ENCODE measurements around the gene DND1. TPM values are rescaled to one million over a fixed set of nuclear protein-coding genes. Genes with fewer than 3 reads are reported as not detected.

The DND1 gene
- total and polyA plus RNA-seq, 4 donors: 0.29 to 0.92 (median 0.37) TPM; not detected in 1

DNA sequence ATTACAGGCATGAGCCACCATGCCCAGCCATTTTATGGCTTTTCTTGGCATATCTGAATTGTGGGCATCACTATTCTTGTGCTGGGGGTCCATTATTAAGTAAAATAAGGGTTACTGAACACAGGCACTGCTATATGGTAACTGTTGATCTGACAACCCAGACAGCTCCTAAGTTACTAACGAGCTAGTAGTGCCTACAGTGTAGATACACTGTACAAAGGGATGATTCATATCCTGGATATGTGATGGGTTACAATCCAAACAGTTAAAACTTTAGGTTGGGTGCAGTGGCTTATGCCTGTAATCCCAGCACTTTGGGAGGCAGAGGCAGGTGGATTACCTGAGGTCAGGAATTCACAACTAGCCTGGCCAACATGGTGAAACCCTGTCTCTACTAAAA is 44.7 kb downstream of the DND1 start:
- Histone ChIP-seq H3K36me3 (ENCODE audit: control insufficient read depth in 4 of 4, insufficient read depth in 3 of 4, low read depth in 1 of 4, low read length in 3 of 4) (no peaks in the 10 kb centered on the region), H3K9me3 (ENCODE audit: control insufficient read depth in 4 of 4, low read length in 3 of 4) (no peaks in the 10 kb centered on the region), H3K27ac (ENCODE audit: low read depth in 1 of 2, low read length in 2 of 2) (no peak overlapping the region), H3K4me3 (ENCODE audit: low read depth in 1 of 3, low read length in 3 of 3) (no peak overlapping the region), H3K27me3 (ENCODE audit: control insufficient read depth in 4 of 4, insufficient read depth in 4 of 4, low read length in 3 of 4) (no peaks in the 10 kb centered on the region), H3K9ac (ENCODE audit: low read depth in 1 of 2, low read length in 2 of 2) (no peak overlapping the region), H3K4me1 (ENCODE audit: control insufficient read depth in 4 of 4, insufficient read depth in 4 of 4, low read length in 3 of 4) (peaks cover 0 to 19% (median 7%) of the 10 kb centered on the region in 4 donors)
- 36% methylated on average over 1 of the region's 1 CpG for WGBS
- no peak for DNase-seq (ENCODE audit: low spot score)
- TF ChIP-seq SP1 (IDR thresholded peaks at IDR 0.05) (no peak), HNF4G (IDR thresholded peaks at IDR 0.05) (no peak), RXRA (IDR thresholded peaks at IDR 0.05) (no peak), JUND (IDR thresholded peaks at IDR 0.05) (no peak), GABPA (IDR thresholded peaks at IDR 0.05 in 1 of 2, conservative IDR thresholded peaks at IDR 0.05 in 1 of 2) (no peak), NR2F2 (IDR thresholded peaks at IDR 0.05) (no peak), YY1 (IDR thresholded peaks at IDR 0.05) (no peak), EGR1 (IDR thresholded peaks at IDR 0.05; ENCODE audit: low read depth in 2 of 2) (no peak), FOXA1 (IDR thresholded peaks at IDR 0.05) (no peak), HNF4A (conservative IDR thresholded peaks at IDR 0.05) (no peak), TAF1 (conservative IDR thresholded peaks at IDR 0.05) (no peak), FOXA2 (IDR thresholded peaks at IDR 0.05) (no peak), RAD21 (IDR thresholded peaks at IDR 0.05) (no peak)
- TF ChIP-seq, protein P1, sequence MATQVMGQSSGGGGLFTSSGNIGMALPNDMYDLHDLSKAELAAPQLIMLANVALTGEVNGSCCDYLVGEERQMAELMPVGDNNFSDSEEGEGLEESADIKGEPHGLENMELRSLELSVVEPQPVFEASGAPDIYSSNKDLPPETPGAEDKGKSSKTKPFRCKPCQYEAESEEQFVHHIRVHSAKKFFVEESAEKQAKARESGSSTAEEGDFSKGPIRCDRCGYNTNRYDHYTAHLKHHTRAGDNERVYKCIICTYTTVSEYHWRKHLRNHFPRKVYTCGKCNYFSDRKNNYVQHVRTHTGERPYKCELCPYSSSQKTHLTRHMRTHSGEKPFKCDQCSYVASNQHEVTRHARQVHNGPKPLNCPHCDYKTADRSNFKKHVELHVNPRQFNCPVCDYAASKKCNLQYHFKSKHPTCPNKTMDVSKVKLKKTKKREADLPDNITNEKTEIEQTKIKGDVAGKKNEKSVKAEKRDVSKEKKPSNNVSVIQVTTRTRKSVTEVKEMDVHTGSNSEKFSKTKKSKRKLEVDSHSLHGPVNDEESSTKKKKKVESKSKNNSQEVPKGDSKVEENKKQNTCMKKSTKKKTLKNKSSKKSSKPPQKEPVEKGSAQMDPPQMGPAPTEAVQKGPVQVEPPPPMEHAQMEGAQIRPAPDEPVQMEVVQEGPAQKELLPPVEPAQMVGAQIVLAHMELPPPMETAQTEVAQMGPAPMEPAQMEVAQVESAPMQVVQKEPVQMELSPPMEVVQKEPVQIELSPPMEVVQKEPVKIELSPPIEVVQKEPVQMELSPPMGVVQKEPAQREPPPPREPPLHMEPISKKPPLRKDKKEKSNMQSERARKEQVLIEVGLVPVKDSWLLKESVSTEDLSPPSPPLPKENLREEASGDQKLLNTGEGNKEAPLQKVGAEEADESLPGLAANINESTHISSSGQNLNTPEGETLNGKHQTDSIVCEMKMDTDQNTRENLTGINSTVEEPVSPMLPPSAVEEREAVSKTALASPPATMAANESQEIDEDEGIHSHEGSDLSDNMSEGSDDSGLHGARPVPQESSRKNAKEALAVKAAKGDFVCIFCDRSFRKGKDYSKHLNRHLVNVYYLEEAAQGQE (IDR thresholded peaks at IDR 0.05): no peak
- TF ChIP-seq, protein P2, sequence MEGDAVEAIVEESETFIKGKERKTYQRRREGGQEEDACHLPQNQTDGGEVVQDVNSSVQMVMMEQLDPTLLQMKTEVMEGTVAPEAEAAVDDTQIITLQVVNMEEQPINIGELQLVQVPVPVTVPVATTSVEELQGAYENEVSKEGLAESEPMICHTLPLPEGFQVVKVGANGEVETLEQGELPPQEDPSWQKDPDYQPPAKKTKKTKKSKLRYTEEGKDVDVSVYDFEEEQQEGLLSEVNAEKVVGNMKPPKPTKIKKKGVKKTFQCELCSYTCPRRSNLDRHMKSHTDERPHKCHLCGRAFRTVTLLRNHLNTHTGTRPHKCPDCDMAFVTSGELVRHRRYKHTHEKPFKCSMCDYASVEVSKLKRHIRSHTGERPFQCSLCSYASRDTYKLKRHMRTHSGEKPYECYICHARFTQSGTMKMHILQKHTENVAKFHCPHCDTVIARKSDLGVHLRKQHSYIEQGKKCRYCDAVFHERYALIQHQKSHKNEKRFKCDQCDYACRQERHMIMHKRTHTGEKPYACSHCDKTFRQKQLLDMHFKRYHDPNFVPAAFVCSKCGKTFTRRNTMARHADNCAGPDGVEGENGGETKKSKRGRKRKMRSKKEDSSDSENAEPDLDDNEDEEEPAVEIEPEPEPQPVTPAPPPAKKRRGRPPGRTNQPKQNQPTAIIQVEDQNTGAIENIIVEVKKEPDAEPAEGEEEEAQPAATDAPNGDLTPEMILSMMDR (IDR thresholded peaks at IDR 0.05; ENCODE audit: low read depth, low read length, missing input control): no peak
- TF ChIP-seq, protein P3, sequence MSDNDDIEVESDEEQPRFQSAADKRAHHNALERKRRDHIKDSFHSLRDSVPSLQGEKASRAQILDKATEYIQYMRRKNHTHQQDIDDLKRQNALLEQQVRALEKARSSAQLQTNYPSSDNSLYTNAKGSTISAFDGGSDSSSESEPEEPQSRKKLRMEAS (IDR thresholded peaks at IDR 0.05): no peak
- TF ChIP-seq, protein P4, sequence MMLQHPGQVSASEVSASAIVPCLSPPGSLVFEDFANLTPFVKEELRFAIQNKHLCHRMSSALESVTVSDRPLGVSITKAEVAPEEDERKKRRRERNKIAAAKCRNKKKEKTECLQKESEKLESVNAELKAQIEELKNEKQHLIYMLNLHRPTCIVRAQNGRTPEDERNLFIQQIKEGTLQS (IDR thresholded peaks at IDR 0.05): no peak

DNA sequence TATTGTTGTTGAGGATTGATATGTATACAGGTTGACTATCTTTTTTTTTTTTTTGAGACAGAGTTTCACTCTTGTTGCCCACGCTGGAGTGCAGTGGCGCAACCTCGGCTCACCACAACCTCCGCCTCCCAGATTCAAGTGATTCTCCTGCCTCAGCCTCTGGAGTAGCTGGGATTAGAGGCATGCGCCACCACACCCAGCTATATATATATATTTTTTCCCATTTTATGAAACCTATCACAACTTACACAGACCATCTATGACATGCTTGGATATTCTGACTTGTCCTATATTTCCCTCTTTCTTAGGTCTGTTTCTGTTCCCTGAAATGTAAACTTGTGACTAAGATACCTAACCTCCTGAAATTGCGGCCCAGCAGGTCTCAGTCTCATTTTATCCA is 45.4 kb downstream of the DND1 start:
- no peak for TF ChIP-seq RAD21 (IDR thresholded peaks at IDR 0.05)
- no peak for TF ChIP-seq EGR1 (IDR thresholded peaks at IDR 0.05; ENCODE audit: low read depth in 2 of 2)
- TF ChIP-seq JUND (IDR thresholded peaks at IDR 0.05): no peak
- TF ChIP-seq, protein P4 (IDR thresholded peaks at IDR 0.05): no peak
- TF ChIP-seq TAF1 (conservative IDR thresholded peaks at IDR 0.05): no peak
- no peak for TF ChIP-seq YY1 (IDR thresholded peaks at IDR 0.05)
- TF ChIP-seq, protein P2 (IDR thresholded peaks at IDR 0.05; ENCODE audit: low read depth, low read length, missing input control): no peak
- TF ChIP-seq, protein P3 (IDR thresholded peaks at IDR 0.05): no peak
- TF ChIP-seq FOXA1 (IDR thresholded peaks at IDR 0.05): no peak
- TF ChIP-seq HNF4G (IDR thresholded peaks at IDR 0.05): no peak
- no peak for TF ChIP-seq FOXA2 (IDR thresholded peaks at IDR 0.05)
- TF ChIP-seq, protein P1 (IDR thresholded peaks at IDR 0.05): no peak
- TF ChIP-seq SP1 (IDR thresholded peaks at IDR 0.05): no peak
- TF ChIP-seq GABPA (IDR thresholded peaks at IDR 0.05 in 1 of 2, conservative IDR thresholded peaks at IDR 0.05 in 1 of 2): no peak
- no peak for TF ChIP-seq HNF4A (conservative IDR thresholded peaks at IDR 0.05)
- Histone ChIP-seq H3K9me3 (ENCODE audit: control insufficient read depth in 4 of 4, low read length in 3 of 4) (no peaks in the 10 kb centered on the region), H3K27ac (ENCODE audit: low read depth in 1 of 2, low read length in 2 of 2) (no peak overlapping the region), H3K4me1 (ENCODE audit: control insufficient read depth in 4 of 4, insufficient read depth in 4 of 4, low read length in 3 of 4) (peaks cover 0 to 15% (median 5%) of the 10 kb centered on the region in 4 donors), H3K36me3 (ENCODE audit: control insufficient read depth in 4 of 4, insufficient read depth in 3 of 4, low read depth in 1 of 4, low read length in 3 of 4) (no peaks in the 10 kb centered on the region), H3K4me3 (ENCODE audit: low read depth in 1 of 3, low read length in 3 of 3) (no peak overlapping the region), H3K9ac (ENCODE audit: low read depth in 1 of 2, low read length in 2 of 2) (no peak overlapping the region), H3K27me3 (ENCODE audit: control insufficient read depth in 4 of 4, insufficient read depth in 4 of 4, low read length in 3 of 4) (no peaks in the 10 kb centered on the region)
- 90% methylated on average over 6 of the region's 6 CpGs for WGBS
- DNase-seq (ENCODE audit: low spot score): no peak

Measured in liver (tissue), 9 donors.